GM19238 (cell line): ENCODE results near the gene COL4A1.

Source experiments
- DNase-seq: peaks from one replicate; pipeline ENCODE4 v3.0.0; 2011; ENCODE audit warnings: low spot score; ENCODE audit not compliant: insufficient read length

COL4A1 gene

GRCh38 chr13:110294146-110294545 lies 12.8 kb downstream of the COL4A1 start:
- DNase-seq = no peak

DNA sequence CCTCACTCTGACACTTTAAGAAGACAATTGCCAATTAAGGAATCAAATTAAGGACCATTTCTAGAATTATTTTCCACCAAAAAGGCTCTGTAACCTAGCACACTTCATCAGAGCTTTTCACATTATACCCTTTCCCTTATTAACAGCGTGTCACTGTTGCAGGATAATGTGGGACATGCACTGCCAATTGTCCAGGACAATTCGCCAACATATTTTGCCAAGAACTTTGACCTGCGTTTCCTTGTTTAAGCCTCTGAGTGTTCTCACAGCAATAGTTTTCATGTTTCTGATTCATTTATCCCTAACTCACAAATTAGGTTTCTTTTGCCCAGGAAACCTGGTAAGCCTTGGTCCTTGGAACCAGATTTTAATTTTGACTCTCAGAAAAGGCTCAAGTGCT lies 13.3 kb downstream of the COL4A1 start:
- DNase-seq = no peak

GRCh38 chr13:110293037-110293436 lies 13.9 kb downstream of the COL4A1 start:
- DNase-seq = no peak

DNA sequence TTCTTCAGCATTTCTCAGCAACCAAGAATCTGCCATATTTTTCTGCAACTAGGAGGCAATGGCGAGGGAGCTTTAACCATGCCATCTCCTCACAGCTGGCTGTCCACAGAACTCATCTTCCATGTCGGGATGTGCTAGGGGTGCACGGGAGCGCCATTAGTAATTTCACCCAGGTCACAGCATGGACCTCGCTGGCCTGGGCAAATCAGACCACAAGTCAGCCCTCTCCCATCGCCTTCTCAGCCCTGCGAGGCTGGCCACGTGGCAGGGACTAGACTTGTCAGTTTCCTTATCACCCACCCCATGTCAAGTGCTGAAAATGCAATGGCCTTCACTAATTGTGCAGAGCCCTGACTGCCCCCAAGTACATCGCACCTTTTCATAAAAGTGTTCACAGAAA lies 15.7 kb downstream of the COL4A1 start:
- no peak for DNase-seq

DNA sequence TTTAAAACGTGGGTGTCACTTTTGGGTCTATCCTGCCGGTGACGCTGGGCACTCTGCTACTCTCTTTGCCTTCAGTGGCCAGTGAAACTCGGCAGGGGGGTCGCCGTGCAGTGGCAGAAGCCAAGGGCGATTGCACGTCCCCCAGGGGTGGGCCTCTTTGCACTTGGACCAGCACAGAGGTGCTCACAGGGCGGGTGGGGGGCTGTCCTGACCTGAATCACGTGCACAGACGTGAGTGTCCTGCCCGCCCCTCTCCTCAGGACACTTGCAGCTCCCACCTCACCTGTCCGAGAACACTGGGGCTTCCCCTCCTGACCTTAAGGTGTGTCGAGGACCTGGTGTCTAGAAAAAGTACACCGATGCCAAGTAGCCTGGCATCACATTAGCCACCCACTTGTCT lies 16.1 kb downstream of the COL4A1 start:
- no peak for DNase-seq

DNA sequence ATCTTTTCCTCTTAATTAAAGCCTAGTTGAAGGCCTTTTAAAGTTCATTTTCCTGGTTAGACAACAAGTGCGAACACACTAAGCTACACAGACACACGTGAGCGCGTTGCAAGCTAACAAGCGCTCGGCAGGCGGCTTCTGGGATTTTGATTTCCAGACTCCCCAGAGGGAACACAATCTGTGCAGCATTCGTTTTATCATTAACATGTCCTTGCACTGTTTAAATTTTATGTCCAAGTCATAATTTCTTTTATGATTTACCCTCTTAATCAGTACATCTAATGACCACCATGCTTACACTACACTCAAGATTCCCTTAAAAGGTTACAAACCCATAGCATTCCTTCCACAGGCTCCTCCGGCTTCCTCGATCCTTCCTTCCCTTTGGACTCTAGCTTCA lies 16.8 kb downstream of the COL4A1 start:
- DNase-seq = no peak

GRCh38 chr13:110289661-110290060 lies 17.3 kb downstream of the COL4A1 start:
- DNase-seq = no peak

DNA sequence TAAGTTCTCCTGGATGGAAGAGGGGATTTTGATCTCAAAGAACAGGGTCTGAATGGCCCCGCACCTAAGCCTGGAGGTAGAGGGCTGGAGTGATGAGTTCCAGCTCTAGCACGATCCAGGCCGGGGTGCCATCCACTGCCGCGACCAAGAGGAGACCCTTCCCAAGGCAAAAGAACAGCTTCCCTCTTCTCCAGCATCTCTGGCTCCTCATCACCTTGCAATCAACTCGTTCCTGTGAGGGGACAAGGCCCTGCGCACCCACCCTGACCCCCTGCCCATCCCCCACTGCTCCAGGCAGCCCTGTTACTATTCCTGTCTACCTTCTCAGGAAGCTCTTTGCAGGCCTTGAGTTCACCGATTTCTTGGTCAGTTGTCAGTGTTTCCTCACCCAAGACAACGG lies 17.8 kb downstream of the COL4A1 start:
- DNase-seq = no peak

- DNase-seq = no peak
These were observed 19.8 kb downstream of the COL4A1 start for GRCh38 chr13:110286833-110287819.

- no peak for DNase-seq
These were observed 20.7 kb downstream of the COL4A1 start for GRCh38 chr13:110285991-110286832.

DNA sequence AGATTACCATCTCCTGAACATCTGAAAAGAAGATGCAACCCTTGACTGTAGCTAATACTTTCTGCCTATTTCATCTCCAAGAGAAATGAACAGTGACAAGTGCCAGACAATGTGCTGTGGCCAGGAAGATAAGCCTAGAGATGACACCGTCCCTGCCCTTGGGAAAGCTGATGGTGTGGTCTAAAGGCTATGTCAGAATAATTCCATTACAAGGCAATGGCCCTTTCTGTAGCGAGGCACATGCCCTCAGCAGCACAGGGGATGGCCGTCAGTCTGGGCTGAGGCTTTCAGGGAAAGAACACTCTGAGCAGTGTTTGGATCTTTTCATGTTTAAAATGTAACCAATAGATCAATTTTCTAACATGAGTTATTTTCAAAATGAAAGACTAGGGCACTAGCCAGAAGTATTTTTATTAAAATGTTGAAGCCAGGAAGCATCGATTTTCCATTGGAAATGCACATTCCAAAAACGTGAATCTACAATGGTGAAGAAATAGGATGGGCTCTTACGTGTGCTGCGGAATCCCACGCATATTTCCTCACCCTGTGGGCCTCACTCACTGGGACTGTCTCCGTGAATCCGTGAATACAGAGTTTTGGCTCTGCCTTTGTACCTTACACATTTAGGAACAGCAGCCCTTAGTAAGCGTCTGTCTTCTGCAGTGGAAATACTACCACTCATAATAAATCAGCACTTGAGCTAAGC lies 22.0 kb downstream of the COL4A1 start:
- DNase-seq = no peak

- no peak for DNase-seq
These were observed 23.0 kb downstream of the COL4A1 start for GRCh38 chr13:110283736-110284517.

DNA sequence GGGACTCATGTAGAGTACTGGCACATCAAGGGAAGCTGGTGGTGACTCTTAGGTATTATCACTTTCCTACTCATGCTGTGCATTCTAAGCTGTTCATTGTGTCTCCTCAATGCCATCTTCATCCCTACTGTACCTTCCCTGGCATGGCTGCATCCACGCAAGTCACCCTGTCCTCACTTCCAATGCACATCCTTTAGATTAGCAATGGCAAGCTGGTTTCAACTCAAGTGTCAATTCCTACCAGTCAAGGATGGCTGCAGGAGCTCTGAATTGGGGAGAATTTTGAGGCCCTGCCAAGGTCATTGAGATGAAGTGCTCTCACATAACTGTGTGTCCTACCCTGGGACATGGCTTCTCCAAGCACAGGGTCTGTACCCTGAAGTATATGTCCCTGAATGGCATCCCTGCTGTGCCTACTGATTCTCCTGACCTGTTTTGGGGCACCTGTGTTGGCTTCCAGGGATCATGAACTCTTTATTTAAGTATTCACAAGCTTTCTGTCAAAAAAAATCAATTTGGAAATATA lies 24.6 kb downstream of the COL4A1 start:
- no peak for DNase-seq

GRCh38 chr13:110281736-110282135 lies 25.2 kb downstream of the COL4A1 start:
- DNase-seq = no peak

GRCh38 chr13:110280985-110281688 lies 25.8 kb downstream of the COL4A1 start:
- DNase-seq = no peak

DNA sequence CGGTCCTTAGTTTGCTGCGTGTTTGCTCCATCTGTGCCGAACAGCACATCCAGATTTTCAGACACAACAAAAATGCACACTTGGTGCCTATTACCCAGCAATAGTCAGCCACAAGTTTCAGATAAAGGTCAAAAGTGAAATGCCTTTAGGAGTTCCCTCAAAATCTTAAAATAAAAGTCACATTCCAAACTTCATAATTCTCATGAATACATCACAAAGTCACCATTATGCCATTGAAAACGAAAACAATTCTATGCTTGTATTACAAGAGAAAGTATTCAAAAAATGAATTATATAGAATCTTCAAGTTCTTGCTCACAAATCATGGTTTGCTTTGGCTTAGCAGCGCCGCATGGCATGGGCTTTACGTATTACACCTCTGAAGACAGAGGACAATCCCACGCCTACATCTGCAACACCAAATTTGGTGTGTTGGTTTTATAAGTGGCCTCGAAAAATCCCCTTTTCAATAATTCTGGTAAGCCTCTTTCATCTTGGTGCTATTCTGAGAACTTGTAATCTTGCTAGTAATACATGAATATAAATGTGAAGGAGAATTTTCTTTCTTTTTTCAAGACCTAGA lies 26.6 kb downstream of the COL4A1 start:
- no peak for DNase-seq

DNA sequence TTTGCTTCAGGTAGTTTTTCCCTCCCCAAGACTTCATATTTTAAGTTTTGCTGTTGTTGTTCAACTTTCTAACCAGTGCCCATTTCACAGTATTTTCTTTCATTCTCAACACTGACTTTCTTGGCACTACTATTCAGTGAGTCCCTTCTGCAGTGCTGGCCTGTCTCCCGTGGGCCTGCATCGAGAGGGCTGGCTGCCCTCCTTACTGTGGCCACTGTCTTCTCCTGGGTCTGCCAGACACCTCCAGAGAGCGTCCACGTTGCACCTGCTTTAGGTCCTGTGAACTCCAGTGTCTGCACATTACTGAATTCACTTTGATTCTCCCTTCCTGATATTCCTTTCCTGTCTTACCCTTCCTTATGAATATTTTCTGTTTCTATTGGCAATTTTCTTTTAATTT lies 27.3 kb downstream of the COL4A1 start:
- no peak for DNase-seq

DNA sequence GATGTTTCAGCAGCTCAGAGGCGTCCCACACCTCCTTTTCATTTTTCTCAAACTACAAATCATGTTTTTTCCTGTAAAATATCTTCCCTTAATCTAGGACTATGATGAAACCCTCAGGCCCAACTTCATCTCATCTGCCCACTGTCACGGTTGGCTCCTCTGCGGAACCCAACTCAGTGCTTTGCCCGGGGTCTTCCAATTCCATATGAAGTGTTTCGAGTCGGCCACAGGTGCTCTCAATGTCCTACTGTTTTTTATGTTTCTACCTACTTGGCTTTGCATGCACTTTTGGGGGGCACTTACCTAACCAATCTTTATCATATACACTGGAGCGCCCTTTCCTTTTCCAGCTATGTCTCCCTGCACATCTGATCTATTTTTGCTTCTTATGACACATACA lies 28.1 kb downstream of the COL4A1 start:
- no peak for DNase-seq

DNA sequence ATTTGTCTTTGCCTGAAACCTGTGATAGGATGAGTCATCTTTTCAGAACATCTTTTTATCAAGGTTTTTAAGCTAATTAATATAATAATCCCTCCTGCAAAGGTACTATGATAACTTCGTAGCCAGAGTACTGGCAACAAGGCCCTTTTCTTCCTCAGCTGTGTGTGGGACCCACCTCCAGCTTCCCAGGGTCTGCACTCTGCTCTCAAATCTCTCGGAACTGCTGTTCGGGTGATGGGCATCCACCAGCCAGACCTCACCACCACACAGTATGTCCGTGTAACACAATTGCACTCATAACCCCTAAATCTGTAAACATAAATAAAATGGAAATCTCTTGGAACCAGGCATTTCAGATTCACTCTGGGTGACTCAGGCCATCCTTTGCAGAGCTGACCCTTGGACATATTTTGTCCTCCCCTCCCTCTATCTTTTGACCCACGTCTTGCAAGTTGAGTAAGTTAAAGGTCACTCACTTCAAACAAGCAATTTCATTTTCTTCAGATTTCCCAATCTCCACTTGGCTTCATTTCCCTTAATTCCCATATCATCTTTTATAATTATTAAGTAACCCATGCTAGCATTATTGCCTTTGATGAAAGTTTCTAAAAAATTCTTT lies 29.5 kb downstream of the COL4A1 start:
- no peak for DNase-seq
